Measurements from ENCODE around the gene MAP3K6.
A peak's percentile ranks its signal among the peaks of the same experiment; 100 is the strongest.

The MAP3K6 gene

GRCh38 chr1:27357281-27358037, 9.3 kb downstream of the MAP3K6 start:
- peak overlapping the region; percentile 52 for H3K4me3 ChIP-seq (ENCODE audit: low read depth, low read length)
- DNase-seq (ENCODE audit: low read depth): no peak
- TF ChIP-seq CTCF (IDR thresholded peaks at IDR 0.05; ENCODE audit: low read depth, low read length, missing control alignments): peak; percentile 97

- peak; percentile 36 for TF ChIP-seq CTCF (IDR thresholded peaks at IDR 0.05; ENCODE audit: low read depth, low read length, missing control alignments)
- no peak for DNase-seq (ENCODE audit: low read depth)
- H3K4me3 ChIP-seq (ENCODE audit: low read depth, low read length): peak overlapping the region; percentile 52
These were observed 10.0 kb downstream of the MAP3K6 start for GRCh38 chr1:27356619-27357280.

GRCh38 chr1:27356277-27356618, 10.5 kb downstream of the MAP3K6 start:
- peak overlapping the region; percentile 52 for H3K4me3 ChIP-seq (ENCODE audit: low read depth, low read length)
- DNase-seq (ENCODE audit: low read depth): no peak
- no peak for TF ChIP-seq CTCF (IDR thresholded peaks at IDR 0.05; ENCODE audit: low read depth, low read length, missing control alignments)

- no peak overlapping the region for H3K4me3 ChIP-seq (ENCODE audit: low read depth, low read length)
- no peak for DNase-seq (ENCODE audit: low read depth)
- no peak for TF ChIP-seq CTCF (IDR thresholded peaks at IDR 0.05; ENCODE audit: low read depth, low read length, missing control alignments)
These were observed 11.1 kb downstream of the MAP3K6 start for GRCh38 chr1:27355683-27356082.

- no peak overlapping the region for H3K4me3 ChIP-seq (ENCODE audit: low read depth, low read length)
- DNase-seq (ENCODE audit: low read depth): no peak
- no peak for TF ChIP-seq CTCF (IDR thresholded peaks at IDR 0.05; ENCODE audit: low read depth, low read length, missing control alignments)
These were observed 13.1 kb downstream of the MAP3K6 start for GRCh38 chr1:27353629-27354028.

- TF ChIP-seq CTCF (IDR thresholded peaks at IDR 0.05; ENCODE audit: low read depth, low read length, missing control alignments): no peak
These were observed 13.6 kb downstream of the MAP3K6 start for GRCh38 chr1:27353166-27353565.

More at GRCh38 chr1:27353166-27353565, 13.6 kb downstream of the MAP3K6 start:
- H3K4me3 ChIP-seq (ENCODE audit: low read depth, low read length): no peak overlapping the region
- no peak for DNase-seq (ENCODE audit: low read depth)

Data from GM12864 (cell line).